ENCODE data around the gene PRKCH. TPM values are rescaled to one million over a fixed set of nuclear protein-coding genes. Genes with fewer than 3 reads are reported as not detected.

PRKCH gene
- total RNA-seq, 1 experiment from 2014 or later: 5.2 TPM

- H3K79me2 ChIP-seq (ENCODE audit: insufficient read depth, low read length): no peaks in the 10 kb centered on the region
- H3T11ph ChIP-seq (ENCODE audit: low read length): no peak overlapping the region
- H4K91ac ChIP-seq (ENCODE audit: insufficient read length, low read depth, low read length): no peak overlapping the region
- H2AFZ ChIP-seq (ENCODE audit: low read length): no peak overlapping the region
- H3K4me1 ChIP-seq (ENCODE audit: insufficient read depth, low read length): no peaks in the 10 kb centered on the region
- no peak overlapping the region for H2BK5ac ChIP-seq (ENCODE audit: insufficient read length, low read length)
- no peak overlapping the region for H2BK120ac ChIP-seq (ENCODE audit: low read depth, low read length, poor library complexity, severe bottlenecking)
- WGBS (ENCODE audit: extremely low coverage, insufficient read length, low lambda C conversion rate): no CpG with 5 or more reads among the region's 1 CpG
- peak overlapping the region; percentile 3 for H3K4me2 ChIP-seq (ENCODE audit: insufficient read depth, insufficient read length, low read length)
- H3K27me3 ChIP-seq (ENCODE audit: insufficient read depth, low read length): no peaks in the 10 kb centered on the region
- Mint-ChIP-seq H3K27ac (no peak overlapping the region), H3K4me3 (peak overlapping the region; percentile 38 to 41; a peak in 1 of 5 replicates), H3K36me3 (ENCODE audit: insufficient read depth in 1 of 3, low read depth in 3 of 3) (no peaks in the 10 kb centered on the region), H3K27me3 (ENCODE audit: low read depth) (peaks cover 15% of the 10 kb centered on the region), H3K4me1 (peaks cover 36% of the 10 kb centered on the region in 2 experiments), H3K9me3 (no peaks in the 10 kb centered on the region; a peak in 1 of 5 replicates)
- H3K23ac ChIP-seq (ENCODE audit: insufficient read length, low read depth, low read length): no peak overlapping the region
- H3K9me3 ChIP-seq (ENCODE audit: control insufficient read depth, low read depth, low read length): no peaks in the 10 kb centered on the region
- no peak overlapping the region for H3K4ac ChIP-seq (ENCODE audit: low read depth, low read length)
- H3K23me2 ChIP-seq (ENCODE audit: insufficient read length, low read depth, low read length, poor library complexity, severe bottlenecking): peaks cover 3% of the 10 kb centered on the region
- no peaks in the 10 kb centered on the region for H3K79me1 ChIP-seq (ENCODE audit: insufficient read depth, low read depth, low read length, poor library complexity, severe bottlenecking)
- no peak overlapping the region for H4K8ac ChIP-seq (replicated peaks; ENCODE audit: insufficient read length, low read depth, low read length)
- no peak overlapping the region for H3K18ac ChIP-seq (ENCODE audit: insufficient read length, low read depth, low read length)
- no peak overlapping the region for H2BK20ac ChIP-seq (ENCODE audit: low read depth, low read length, poor library complexity, severe bottlenecking)
- H2BK15ac ChIP-seq (ENCODE audit: low read depth, low read length): no peak overlapping the region
- H4K20me1 ChIP-seq (ENCODE audit: control insufficient read depth, insufficient read depth, insufficient read length): no peaks in the 10 kb centered on the region
- H2BK12ac ChIP-seq (ENCODE audit: insufficient read length, low read depth, low read length): no peak overlapping the region
- no peak overlapping the region for H4K5ac ChIP-seq (ENCODE audit: insufficient read length, low read depth, low read length)
- no peak overlapping the region for H3K27ac ChIP-seq (ENCODE audit: insufficient read length, low read depth, low read length)
- no peak overlapping the region for H3K14ac ChIP-seq (ENCODE audit: insufficient read depth, low read length)
- no peak for TF ChIP-seq CTCF (conservative IDR thresholded peaks at IDR 0.05)
- no peak overlapping the region for H2AK5ac ChIP-seq (ENCODE audit: insufficient read length, low read length)
- DNase-seq: no peak
- H3K56ac ChIP-seq (ENCODE audit: insufficient read length, low read depth, low read length): no peak overlapping the region
- H3K9ac ChIP-seq (ENCODE audit: extremely low read depth, insufficient read length, low read length): no peak overlapping the region
These were observed 247.9 kb downstream of the PRKCH start for GRCh38 chr14:61569308-61569707.
